Adipose tissue (tissue), 3 donors: ENCODE results near the gene BCL2L15. TPM values are rescaled to one million over a fixed set of nuclear protein-coding genes. Genes with fewer than 3 reads are reported as not detected.

ENCODE experiments used
- H3K27ac ChIP-seq: one replicate; pipeline ENCODE4 v1.5.1; 2013; ENCODE audit warnings: low read depth, low read length
- WGBS, 3 donors: extraction: QIAGEN DNeasy Blood & Tissue Kit; methylation state at CpG; one replicate each; pipeline ENCODE4 v1.1.7; 2013; 5-methylcytosine and 5-hydroxymethylcytosine counted together
- polyA plus RNA-seq, 3 donors: library from polyadenylated mRNA; stranded (reverse); fragments of 200-250 nt; gene quantifications; one replicate each; pipeline ENCODE4 v1.2.3, GENCODE V29; 2013
- donor health status: healthy with polysubstance abuse.
- donor health status: Bipolar disorder and iron deficiency.
- donor health status: healthy.

BCL2L15 gene
- polyA plus RNA-seq, 3 donors: 0.11 to 14.3 (median 1.2) TPM

DNA sequence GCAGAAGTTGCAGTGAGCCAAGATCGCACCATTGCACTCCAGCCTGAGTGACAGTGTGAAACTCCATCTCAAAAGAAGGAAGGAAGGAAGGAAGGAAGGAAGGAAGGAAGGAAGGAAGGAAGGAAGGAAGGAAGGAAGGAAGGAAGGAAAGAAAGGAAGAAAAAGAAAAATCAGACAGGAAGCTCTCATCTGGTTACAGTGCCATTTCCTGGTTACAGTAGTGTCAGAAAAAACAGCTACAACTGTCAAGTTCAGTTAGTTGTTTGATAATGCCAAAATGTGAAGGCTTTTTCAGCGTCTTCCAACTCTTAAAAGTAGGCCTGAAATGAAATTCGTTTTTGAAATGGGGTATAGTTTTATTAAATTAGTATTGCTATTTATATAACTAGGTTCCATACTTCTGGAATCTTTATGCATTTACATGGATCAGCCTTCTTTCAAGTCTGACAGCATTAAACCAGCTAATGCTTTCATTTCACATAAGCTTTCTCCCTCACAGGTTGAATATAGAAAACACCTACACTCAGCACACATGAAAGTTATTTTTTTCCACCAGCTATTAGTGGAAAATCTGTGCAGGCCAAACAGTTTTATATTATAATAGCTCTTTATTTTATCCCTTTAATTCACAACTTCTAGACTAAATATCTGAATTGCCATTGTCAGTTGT is 37.1 kb downstream of the BCL2L15 start:
- 69 to 76% (median 70%) methylated on average over 3 of the region's 3 CpGs for WGBS, 3 donors
- H3K27ac ChIP-seq: no peak overlapping the region

DNA sequence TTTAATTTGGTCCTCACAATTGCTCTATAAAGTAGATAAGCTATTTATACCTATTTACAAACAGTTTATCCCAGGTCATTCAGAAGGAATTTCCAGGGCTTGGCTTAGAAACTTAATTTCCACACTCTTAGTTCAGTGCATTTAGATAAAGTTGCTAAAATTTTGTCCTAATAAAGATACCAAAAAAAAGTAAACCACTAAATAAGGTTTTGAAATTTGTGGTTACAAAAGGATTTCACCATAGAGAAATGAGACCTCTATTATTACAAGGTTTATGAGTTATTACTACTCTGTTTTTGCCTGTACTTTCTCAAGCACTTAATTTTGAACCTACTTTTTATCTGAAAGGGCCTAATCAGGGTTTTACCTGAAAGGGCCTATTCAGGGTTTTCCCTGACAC is 38.3 kb downstream of the BCL2L15 start:
- H3K27ac ChIP-seq: no peak overlapping the region

DNA sequence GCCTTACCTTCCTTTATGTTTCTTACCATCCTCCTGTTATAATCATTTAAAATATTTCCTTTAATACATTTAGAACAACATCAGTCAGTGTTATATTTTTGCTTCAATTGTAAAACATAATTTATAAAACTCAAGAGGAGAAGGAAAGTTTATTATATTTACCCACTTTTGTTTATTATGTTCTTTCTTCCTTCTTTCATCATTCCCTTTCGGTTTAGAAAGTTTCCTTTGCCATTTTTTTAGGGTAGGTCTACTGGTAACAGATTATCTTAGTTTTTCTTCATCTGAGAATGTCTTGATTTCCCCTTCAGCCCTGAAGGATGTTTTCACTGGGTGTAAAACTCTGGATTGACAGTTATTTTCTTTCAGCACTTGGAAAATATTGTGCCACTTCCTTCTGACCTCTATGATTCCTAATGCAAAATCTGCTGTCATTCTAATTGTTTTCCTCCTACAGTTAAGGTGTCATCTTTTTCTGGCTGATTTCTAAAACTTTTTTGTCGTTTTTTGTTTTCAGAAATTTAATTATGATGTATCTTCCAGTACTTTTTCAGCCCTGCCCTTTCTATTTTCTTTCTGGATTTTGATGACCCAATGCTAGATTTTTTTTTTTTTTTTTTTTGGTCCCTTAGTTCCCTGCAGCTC is 40.9 kb downstream of the BCL2L15 start:
- no peak overlapping the region for H3K27ac ChIP-seq
- WGBS, 3 donors: 77 to 87% (median 82%) methylated on average over 2 of the region's 2 CpGs

DNA sequence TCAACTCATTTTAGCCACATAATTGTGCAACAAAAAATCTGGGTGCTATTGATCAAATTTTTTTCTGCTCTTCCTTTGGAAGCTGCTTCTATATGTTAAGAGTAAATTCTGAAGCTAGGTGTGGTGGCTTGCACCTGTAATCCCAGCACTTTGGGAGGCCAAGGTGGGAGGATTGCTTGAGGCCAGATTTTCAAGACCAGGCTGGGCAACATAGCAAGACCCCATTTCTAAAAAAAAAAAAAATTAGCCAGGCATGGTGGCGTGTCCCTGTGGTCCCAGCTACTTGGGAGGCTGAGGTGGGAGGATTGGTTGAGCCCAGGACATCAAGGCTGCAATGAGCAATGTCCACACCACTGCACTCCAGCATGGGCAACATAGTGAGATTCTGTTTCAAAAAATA is 50.8 kb downstream of the BCL2L15 start:
- H3K27ac ChIP-seq: no peak overlapping the region
- 89 to 100% (median 94%) methylated on average over 1 of the region's 1 CpG for WGBS, 3 donors

DNA sequence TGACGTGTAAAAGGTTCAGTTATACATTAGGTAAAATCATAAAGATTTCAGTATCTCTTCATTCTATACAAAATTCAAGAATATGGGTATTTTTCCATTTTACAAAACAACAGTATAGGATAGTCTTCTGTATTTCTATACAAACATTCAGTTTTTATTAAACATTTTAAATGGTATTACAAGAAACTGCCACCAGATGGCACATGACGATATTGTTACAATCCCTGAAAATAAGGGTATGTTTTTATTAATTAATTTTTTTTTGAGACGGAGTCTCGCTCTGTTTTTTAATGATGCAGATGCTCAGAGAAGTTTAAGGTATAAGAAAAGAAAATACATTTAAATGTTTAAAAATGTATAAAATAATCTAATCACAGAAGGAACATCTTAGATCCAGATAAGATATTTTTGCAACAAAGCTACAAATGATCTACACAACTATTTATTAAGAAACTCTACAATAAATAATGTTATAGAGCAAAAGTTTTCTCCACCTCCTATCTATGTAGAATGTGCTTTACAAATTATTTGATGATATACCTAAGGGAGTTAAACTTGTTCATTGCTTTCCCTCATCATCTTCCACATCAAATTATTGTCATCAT is 51.6 kb downstream of the BCL2L15 start:
- WGBS, 3 donors: 8 to 18% (median 17%) methylated on average over 4 of the region's 4 CpGs

DNA sequence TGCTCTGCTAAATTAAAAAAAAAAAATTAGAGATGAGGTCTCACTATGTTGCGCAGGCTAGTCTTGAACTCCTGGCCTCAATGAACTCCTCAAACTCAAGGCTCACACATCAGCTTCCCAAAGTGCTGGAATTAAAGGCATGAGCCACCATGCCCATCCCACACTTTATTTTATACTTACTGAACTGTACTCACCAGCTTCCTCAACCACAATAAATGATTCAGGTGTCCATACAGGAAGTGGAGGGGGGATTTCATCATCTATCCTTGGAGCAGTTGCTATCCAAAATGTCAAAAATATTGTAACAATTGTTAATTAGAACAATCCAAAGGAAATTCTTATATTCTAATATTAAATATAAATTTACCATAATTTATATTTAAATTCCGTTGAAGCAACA is 52.7 kb downstream of the BCL2L15 start:
- WGBS, 3 donors: 94 to 95% (median 95%) methylated on average over 2 of the region's 2 CpGs
- no peak overlapping the region for H3K27ac ChIP-seq

More for the DNA sequence above, 51.6 kb downstream of the BCL2L15 start:
- H3K27ac ChIP-seq: no peak overlapping the region

Other genes with a start within 250 kb of the BCL2L15 start
- gene PHTF1, start 128.1 kb downstream of the BCL2L15 start, polyA plus RNA-seq: 1 to 10 TPM; 4.4 to 8.2 (median 6.1) TPM
- gene RSBN1, start 75.1 kb downstream of the BCL2L15 start, polyA plus RNA-seq: 1 to 10 TPM; 3.6 to 5.6 (median 4.2) TPM
- gene PTPN22, start 15.9 kb downstream of the BCL2L15 start, polyA plus RNA-seq: 1 to 10 TPM in 1 of 3 donors, under 1 TPM in 2; 0.60 to 1.2 (median 0.79) TPM
- 10 to 100 TPM in 2 of 3 donors, 1 to 10 TPM in 1; 7.2 to 10.6 (median 10.2) TPM for gene AP4B1, start 17.2 kb upstream of the BCL2L15 start, polyA plus RNA-seq
- gene DCLRE1B, start 17.7 kb upstream of the BCL2L15 start, polyA plus RNA-seq: 1 to 10 TPM; 1.2 to 2.6 (median 1.7) TPM
- gene HIPK1, start 41.7 kb upstream of the BCL2L15 start, polyA plus RNA-seq: 10 to 100 TPM in 2 of 3 donors, 1 to 10 TPM in 1; 8.4 to 24.7 (median 15.7) TPM
- 100 to 1,000 TPM in 1 of 3 donors, 10 to 100 TPM in 2; 15.7 to 139 (median 59.0) TPM for gene OLFML3, start 91.9 kb upstream of the BCL2L15 start, polyA plus RNA-seq